Dermis blood vessel endothelial cell (primary cell): ENCODE measurements around the gene CYB5D1. TPM values are rescaled to one million over a fixed set of nuclear protein-coding genes. Genes with fewer than 3 reads are reported as not detected.

Experiments
- DNase-seq: peaks from one replicate; pipeline ENCODE4 v3.0.0; 2010
- total RNA-seq: library from RNA; depleted of rRNA; stranded (reverse); fragments of >200 nt; gene quantifications from 2 replicates; pipeline ENCODE4 v1.2.3, GENCODE V29; 2014

The CYB5D1 gene
- total RNA-seq, 1 donor from 2014 or later, result 15.1 TPM

- DNase-seq, result no peak
Measured at GRCh38 chr17:7887038-7887481, 29.3 kb downstream of the CYB5D1 start.

GRCh38 chr17:7887482-7888183, 29.8 kb downstream of the CYB5D1 start:
- DNase-seq, result peak; percentile 96

GRCh38 chr17:7888184-7888920, 30.5 kb downstream of the CYB5D1 start, which contains the start of gene CHD3:
Gene CHD3, plus strand, starts transcription at chr17:7888789. Its CDS starts 212 bp downstream, at chr17:7889001.
- DNase-seq, result peak; percentile 56

DNA sequence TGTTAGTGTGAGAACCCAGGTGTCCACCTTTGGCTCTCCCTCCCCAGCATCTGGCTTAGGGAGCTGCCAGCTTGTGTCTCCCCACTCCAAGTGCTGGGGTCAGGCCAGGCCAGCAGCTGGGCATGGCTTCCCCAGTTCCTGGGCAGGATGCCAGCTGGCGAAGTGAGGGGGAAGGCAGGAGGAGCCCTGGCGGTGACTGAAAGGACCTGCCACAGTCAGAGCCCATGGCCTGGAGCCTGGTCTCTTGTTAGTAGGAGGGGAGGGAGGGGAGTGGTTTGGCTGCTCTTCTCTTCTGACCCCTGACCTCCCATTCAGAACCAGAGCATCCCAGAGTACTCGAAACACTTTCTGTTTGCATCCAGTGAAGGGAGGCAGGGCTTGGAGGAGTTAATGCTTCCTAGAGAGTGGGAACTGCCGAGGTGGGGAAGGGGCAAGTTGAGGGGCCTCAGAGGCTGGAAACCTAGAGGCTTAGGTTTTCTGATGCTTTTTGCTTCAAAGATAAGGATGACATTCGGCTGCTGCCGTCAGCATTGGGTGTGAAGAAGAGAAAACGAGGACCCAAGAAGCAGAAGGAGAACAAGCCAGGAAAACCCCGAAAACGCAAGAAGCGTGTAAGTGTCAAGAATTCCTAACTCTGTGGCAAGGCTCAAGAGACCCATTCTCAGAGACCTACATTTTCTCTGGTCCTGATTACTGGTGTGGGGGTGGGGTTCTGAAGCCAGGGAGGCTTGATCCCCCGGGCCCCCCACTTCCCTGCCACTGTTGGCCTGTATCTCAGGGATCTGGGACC, 31.6 kb downstream of the CYB5D1 start:
- peak; percentile 96 for DNase-seq

GRCh38 chr17:7893187-7893880, 35.5 kb downstream of the CYB5D1 start:
- DNase-seq, result no peak

- DNase-seq, result no peak
Measured at GRCh38 chr17:7894226-7894625, 36.4 kb downstream of the CYB5D1 start.

- no peak for DNase-seq
Measured at GRCh38 chr17:7894866-7895265, 37.1 kb downstream of the CYB5D1 start.

DNA sequence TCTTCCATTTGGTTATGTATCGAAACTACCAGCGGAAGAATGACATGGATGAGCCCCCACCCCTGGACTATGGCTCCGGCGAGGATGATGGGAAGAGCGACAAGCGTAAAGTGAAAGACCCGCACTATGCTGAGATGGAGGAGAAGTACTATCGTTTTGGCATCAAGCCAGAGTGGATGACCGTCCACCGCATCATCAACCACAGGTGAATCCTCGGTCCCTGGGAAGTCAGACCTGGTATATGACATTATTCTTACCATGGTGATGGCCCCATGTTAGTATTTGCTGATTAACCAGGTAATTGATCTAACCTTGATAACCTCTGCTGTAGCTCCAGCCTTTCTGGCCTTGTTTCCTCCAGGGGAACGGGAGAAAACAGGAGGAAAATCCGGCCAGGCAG, 39.3 kb downstream of the CYB5D1 start:
- DNase-seq, result no peak

GRCh38 chr17:7897773-7898172, 40.0 kb downstream of the CYB5D1 start:
- peak; percentile 69 for DNase-seq

GRCh38 chr17:7903154-7904103, 45.6 kb downstream of the CYB5D1 start:
- no peak for DNase-seq

DNA sequence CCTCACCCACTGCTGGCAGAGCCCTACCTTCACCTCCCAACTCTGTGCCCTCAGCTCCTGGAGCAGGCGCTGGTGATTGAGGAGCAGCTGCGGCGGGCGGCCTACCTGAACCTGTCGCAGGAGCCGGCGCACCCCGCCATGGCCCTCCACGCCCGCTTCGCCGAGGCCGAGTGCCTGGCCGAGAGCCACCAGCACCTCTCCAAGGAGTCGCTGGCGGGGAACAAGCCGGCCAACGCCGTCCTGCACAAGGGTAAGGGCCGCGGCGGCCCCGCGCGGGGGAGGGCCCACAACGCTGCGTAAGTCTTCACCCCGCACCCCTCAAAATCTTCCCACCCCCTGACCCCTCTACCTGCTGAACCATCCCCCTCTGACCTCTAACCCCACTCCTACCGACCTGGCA, 51.3 kb downstream of the CYB5D1 start:
- DNase-seq, result no peak

DNA sequence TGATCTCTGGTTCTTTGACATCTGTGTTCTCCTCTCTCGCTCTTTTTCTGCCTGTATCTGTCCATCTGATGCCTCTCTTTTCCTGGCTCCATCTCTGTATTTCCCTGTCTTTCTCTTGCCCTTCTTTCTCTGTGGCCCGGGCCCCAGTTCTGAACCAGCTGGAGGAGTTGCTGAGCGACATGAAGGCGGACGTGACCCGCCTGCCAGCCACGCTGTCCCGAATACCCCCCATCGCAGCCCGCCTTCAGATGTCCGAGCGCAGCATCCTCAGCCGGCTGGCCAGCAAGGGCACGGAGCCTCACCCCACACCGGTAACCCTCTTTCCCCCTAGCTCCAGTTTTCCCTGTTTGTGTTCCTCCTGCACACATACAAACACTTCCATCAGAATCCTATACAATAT, 52.5 kb downstream of the CYB5D1 start:
- no peak for DNase-seq

- no peak for DNase-seq
Measured at GRCh38 chr17:7910711-7911110, 52.9 kb downstream of the CYB5D1 start.

GRCh38 chr17:7911116-7911515, 53.3 kb downstream of the CYB5D1 start:
- no peak for DNase-seq

Other genes starting within 250 kb of the CYB5D1 start
- gene FXR2, start 243.1 kb upstream of the CYB5D1 start, total RNA-seq, result 38.8 and 51.1 TPM in 2 replicates
- gene SAT2, start 230.2 kb upstream of the CYB5D1 start, total RNA-seq, result 20.8 and 31.5 TPM in 2 replicates
- 0.51 TPM in 1 of 2 replicates, not detected in the other for gene SHBG, start 227.9 kb upstream of the CYB5D1 start, total RNA-seq
- not detected in 2 replicates for gene ATP1B2, start 207.1 kb upstream of the CYB5D1 start, total RNA-seq
- 36.1 and 69.7 TPM in 2 replicates for gene TP53, start 170.5 kb upstream of the CYB5D1 start, total RNA-seq
- gene WRAP53, start 169.5 kb upstream of the CYB5D1 start, total RNA-seq, result 7.1 and 11.2 TPM in 2 replicates
- gene EFNB3, start 152.8 kb upstream of the CYB5D1 start, total RNA-seq, result 0.14 and 0.51 TPM in 2 replicates
- 0.42 TPM in 1 of 2 replicates, not detected in the other for gene DNAH2, start 140.3 kb upstream of the CYB5D1 start, total RNA-seq
- 7.6 and 10.6 TPM in 2 replicates for gene KDM6B, start 23.8 kb upstream of the CYB5D1 start, total RNA-seq
- gene TMEM88, start 2.9 kb upstream of the CYB5D1 start, total RNA-seq, result 50.9 and 111 TPM in 2 replicates
- gene NAA38, start 444 bp upstream of the CYB5D1 start, total RNA-seq, result 63.2 and 129 TPM in 2 replicates
- 108 and 132 TPM in 2 replicates for gene CHD3, start 30.8 kb downstream of the CYB5D1 start, total RNA-seq
- gene RNF227, start 58.3 kb downstream of the CYB5D1 start, total RNA-seq, result 1.6 and 3.1 TPM in 2 replicates
- gene KCNAB3, start 71.9 kb downstream of the CYB5D1 start, total RNA-seq, result 0.05 and 0.68 TPM in 2 replicates
- 46.1 and 67.5 TPM in 2 replicates for gene TRAPPC1, start 73.9 kb downstream of the CYB5D1 start, total RNA-seq
- 17.4 and 21.8 TPM in 2 replicates for gene CNTROB, start 74.2 kb downstream of the CYB5D1 start, total RNA-seq
- gene GUCY2D, start 144.6 kb downstream of the CYB5D1 start, total RNA-seq, result not detected in 2 replicates
- not detected in 2 replicates for gene ALOX15B, start 181.1 kb downstream of the CYB5D1 start, total RNA-seq
- gene ALOX12B, start 229.7 kb downstream of the CYB5D1 start, total RNA-seq, result not detected in 2 replicates